ENCODE data around the gene EHD3. TPM values are rescaled to one million over a fixed set of nuclear protein-coding genes. Genes with fewer than 3 reads are reported as not detected.

The EHD3 gene
- total RNA-seq, result 13.4 TPM

DNA sequence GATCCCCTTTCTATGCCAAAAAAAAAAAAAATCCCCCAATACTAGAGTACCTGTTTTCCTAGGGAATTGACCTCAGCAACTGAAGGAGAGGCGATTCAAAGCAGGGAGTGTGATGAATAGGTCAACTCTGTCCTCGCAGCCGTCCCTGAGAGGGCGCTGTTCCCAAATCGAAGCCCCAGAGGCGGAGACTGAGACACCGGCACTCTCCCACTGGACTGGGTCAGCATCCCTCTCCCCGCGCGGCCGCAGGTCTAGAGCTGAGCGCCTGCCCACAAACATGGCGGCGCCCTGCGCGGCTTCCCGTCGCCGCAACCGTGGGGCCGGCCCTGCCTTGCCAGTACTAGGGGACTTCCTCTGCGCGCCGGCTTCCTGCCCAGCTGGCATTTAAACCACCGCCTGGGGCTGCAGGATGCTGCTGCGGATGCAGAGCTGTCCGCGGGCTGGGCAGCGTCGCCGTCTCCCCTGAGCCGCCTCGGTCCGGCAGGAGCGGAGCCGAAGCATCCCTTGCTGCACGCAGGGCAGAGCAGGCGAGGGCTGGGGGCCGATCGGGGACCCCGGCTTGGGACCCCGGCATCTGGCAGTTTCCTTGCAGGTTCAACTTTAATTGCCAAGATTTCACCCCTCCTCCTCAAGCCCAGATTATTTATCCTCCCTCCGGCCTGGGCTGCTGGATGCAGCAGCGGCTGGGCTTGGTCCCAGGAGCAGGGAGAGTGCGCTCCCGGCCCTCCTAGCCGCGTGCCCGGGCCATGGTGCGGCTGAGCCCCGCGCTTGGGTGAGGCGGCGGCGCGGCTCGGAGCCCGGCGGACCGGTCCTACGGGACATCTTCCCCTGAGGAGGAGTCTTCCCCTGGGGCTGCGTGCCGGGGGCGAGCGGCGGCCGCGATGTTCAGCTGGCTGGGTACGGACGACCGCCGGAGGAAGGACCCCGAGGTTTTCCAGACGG is at the start of gene EHD3:
Gene EHD3 (plus strand): TSS at position 412 of the 942 bp plus-strand sequence. CDS start 470 bp downstream, at position 882.

DNA sequence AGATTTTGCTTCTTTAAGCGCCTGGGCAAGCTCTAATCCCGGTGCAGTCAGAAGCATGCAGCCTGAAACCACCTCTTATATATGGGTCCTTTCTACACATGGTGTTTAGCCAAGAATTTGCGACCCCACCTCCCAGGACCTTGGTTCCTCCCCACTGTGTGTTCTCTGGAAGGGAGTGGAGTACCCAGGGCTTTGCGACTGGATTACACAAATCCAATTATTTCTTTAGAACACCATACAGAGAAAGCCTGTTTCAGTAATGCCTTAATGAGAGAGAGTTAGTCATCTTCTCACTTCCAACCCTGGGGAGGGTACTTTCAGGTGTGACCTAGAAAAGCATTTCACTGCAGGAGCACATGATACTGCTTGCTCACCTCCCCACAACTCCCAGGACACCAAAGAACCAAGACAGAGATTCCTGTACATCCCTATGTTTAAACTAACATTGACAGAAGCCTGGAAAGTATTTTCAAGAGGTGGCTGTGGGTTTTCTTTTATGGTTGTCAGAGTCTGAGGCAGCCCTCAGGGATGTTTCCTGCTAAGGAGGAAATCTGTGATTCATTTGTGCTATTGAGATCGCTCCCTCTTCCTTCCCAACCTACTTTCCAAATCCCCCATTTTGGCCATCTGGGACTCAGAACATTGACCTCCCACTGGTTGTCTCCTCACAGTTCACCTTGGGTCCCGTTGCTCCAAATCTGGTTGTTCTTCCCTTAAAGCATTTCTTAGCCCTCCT is 16.3 kb upstream of the EHD3 start, which contains the start of gene CAPN14:
Gene CAPN14 (minus strand): TSS at position 51 of the 736 bp plus-strand sequence. CDS start 12,068 bp downstream, outside the sequence.

Other genes starting within 250 kb of the EHD3 start
- 2.2 TPM for gene GALNT14, start 95.7 kb upstream of the EHD3 start, total RNA-seq
- 0.60 TPM for gene CAPN14, start 16.6 kb upstream of the EHD3 start, total RNA-seq
- 0.93 TPM for gene XDH, start 180.6 kb downstream of the EHD3 start, total RNA-seq